GM12891 (cell line): Measurements from ENCODE around the gene ELMO1.

Source experiments
- POLR2A ChIP-seq: IDR thresholded peaks from 2 replicates; pipeline ENCODE4 v1.6.1; 2011; ENCODE audit warnings: low read depth, low read length, control low read depth
- POLR2AphosphoS5 ChIP-seq: IDR thresholded peaks from 2 replicates; pipeline ENCODE4 v1.6.1; 2011; ENCODE audit warnings: low read depth, low read length, control low read depth
- SPI1 ChIP-seq: IDR thresholded peaks from 2 replicates; pipeline ENCODE4 v1.6.1; 2011; ENCODE audit warnings: low read depth, low read length, control low read depth

GRCh38 chr7:36868727-36869411 lies 579.8 kb downstream of the ELMO1 start:
- TF ChIP-seq SPI1 (no peak), POLR2AphosphoS5 (no peak), POLR2A (no peak)
